Measurements from ENCODE around the gene ATXN7.
A peak's percentile ranks its signal among the peaks of the same experiment; 100 is the strongest.

The ATXN7 gene

GRCh38 chr3:63863150-63864007 is at the start of gene ATXN7, which contains the start of gene THOC7:
ATXN7 (plus strand) TSS chr3:63863867; CDS start chr3:63912599, 48,732 bp downstream.
THOC7 (minus strand) TSS chr3:63863805; CDS start chr3:63863790, 15 bp downstream.
- DNase-seq (ENCODE audit: insufficient read length, low spot score) (peak; percentile 67), FAIRE-seq (peak; percentile 44)

GRCh38 chr3:63814237-63814636 is 49.4 kb upstream of the ATXN7 start:
- no peak for FAIRE-seq

GRCh38 chr3:63817225-63817624 is 46.4 kb upstream of the ATXN7 start:
- no peak for FAIRE-seq

More at GRCh38 chr3:63814237-63814636, 49.4 kb upstream of the ATXN7 start:
- DNase-seq (ENCODE audit: insufficient read length, low spot score) = no peak

GRCh38 chr3:63818282-63819150 is 45.2 kb upstream of the ATXN7 start:
- DNase-seq (ENCODE audit: insufficient read length, low spot score) (peak; percentile 27), FAIRE-seq (peak; percentile 95)

More at GRCh38 chr3:63817225-63817624, 46.4 kb upstream of the ATXN7 start:
- no peak for DNase-seq (ENCODE audit: insufficient read length, low spot score)

- DNase-seq (ENCODE audit: insufficient read length, low spot score) (no peak), FAIRE-seq (no peak)
Measured at GRCh38 chr3:63819151-63819398, 44.6 kb upstream of the ATXN7 start, which contains the start of gene C3orf49. C3orf49 (plus strand) TSS chr3:63819299; CDS start chr3:63819472, 173 bp downstream.

- no peak for DNase-seq (ENCODE audit: insufficient read length, low spot score)
- FAIRE-seq = no peak
Measured at GRCh38 chr3:63824309-63824708, 39.4 kb upstream of the ATXN7 start.

GRCh38 chr3:63830526-63830925 is 33.1 kb upstream of the ATXN7 start:
- DNase-seq (ENCODE audit: insufficient read length, low spot score) = no peak
- no peak for FAIRE-seq

GRCh38 chr3:63832395-63832794 is 31.3 kb upstream of the ATXN7 start:
- no peak for FAIRE-seq

GRCh38 chr3:63841704-63842103 is 22.0 kb upstream of the ATXN7 start:
- FAIRE-seq = no peak
- DNase-seq (ENCODE audit: insufficient read length, low spot score) = no peak

More at GRCh38 chr3:63832395-63832794, 31.3 kb upstream of the ATXN7 start:
- DNase-seq (ENCODE audit: insufficient read length, low spot score) = no peak

GRCh38 chr3:63842127-63842526 is 21.5 kb upstream of the ATXN7 start:
- no peak for FAIRE-seq
- DNase-seq (ENCODE audit: insufficient read length, low spot score) = no peak

GRCh38 chr3:63845215-63845614 is 18.5 kb upstream of the ATXN7 start:
- FAIRE-seq = no peak
- DNase-seq (ENCODE audit: insufficient read length, low spot score) = no peak

GRCh38 chr3:63847718-63848450 is 15.8 kb upstream of the ATXN7 start:
- no peak for FAIRE-seq
- DNase-seq (ENCODE audit: insufficient read length, low spot score) = no peak

GRCh38 chr3:63849175-63849574 is 14.5 kb upstream of the ATXN7 start:
- DNase-seq (ENCODE audit: insufficient read length, low spot score) (no peak), FAIRE-seq (no peak)

GRCh38 chr3:63851287-63851686 is 12.4 kb upstream of the ATXN7 start:
- FAIRE-seq = peak; percentile 45
- no peak for DNase-seq (ENCODE audit: insufficient read length, low spot score)

- FAIRE-seq = no peak
- DNase-seq (ENCODE audit: insufficient read length, low spot score) = no peak
Measured at GRCh38 chr3:63853106-63853505, 10.6 kb upstream of the ATXN7 start.

GRCh38 chr3:63855333-63855940 is 8.2 kb upstream of the ATXN7 start:
- peak; percentile 42 for FAIRE-seq
- no peak for DNase-seq (ENCODE audit: insufficient read length, low spot score)

GRCh38 chr3:63857311-63857710 is 6.4 kb upstream of the ATXN7 start:
- FAIRE-seq (no peak), DNase-seq (ENCODE audit: insufficient read length, low spot score) (no peak)

GRCh38 chr3:63860776-63861175 is 2.9 kb upstream of the ATXN7 start:
- FAIRE-seq = no peak
- DNase-seq (ENCODE audit: insufficient read length, low spot score) = no peak

- DNase-seq (ENCODE audit: insufficient read length, low spot score) = no peak
- FAIRE-seq = no peak
Measured at GRCh38 chr3:63861306-63861705, 2.4 kb upstream of the ATXN7 start.

GRCh38 chr3:63862804-63863149 is 890 bp upstream of the ATXN7 start:
- FAIRE-seq (peak; percentile 23), DNase-seq (ENCODE audit: insufficient read length, low spot score) (no peak)

Data from GM19239 (cell line).